HCT116 (cell line): Measurements from ENCODE around the gene BZW2. TPM values are rescaled to one million over a fixed set of nuclear protein-coding genes. Genes with fewer than 3 reads are reported as not detected.

Experiments
- ATAC-seq: fragments of 200-7000 bp; cut with Tn5 transposase; 2 replicates; pipeline ENCODE4 v1.9.1; 2020; ENCODE audit warnings: mild to moderate bottlenecking, moderate library complexity
- BruUV-seq: library from RNA; stranded (reverse); fragments of 400-500 nt; replicated peaks from 2 replicates; lab custom pipeline; 2021; lab: Mats Ljungman, UMichigan
- CTCF ChIA-PET: fragments of 300-600 bp; sonication (Branson Sonifier 250); formaldehyde crosslinking; loops from one replicate; lab custom pipeline; 2021; ENCODE audit warnings: antibody characterized with exemption; lab: Charles Lee
- POLR2A ChIA-PET: fragments of 300-600, 350-600 bp; sonication (Branson Sonifier 250); formaldehyde crosslinking; loops from one replicate; lab custom pipeline; 2021; ENCODE audit warnings: antibody characterized with exemption; lab: Charles Lee
- RAD21 ChIA-PET, 2 experiments: fragments of 300-600 bp; sonication (Branson Sonifier 250); formaldehyde crosslinking; loops; one replicate each; lab custom pipeline; 2023; ENCODE audit warnings: low total read pairs in 2 of 2; ENCODE audit not compliant: uncharacterized antibody in 2 of 2, unreplicated experiment in 2 of 2, low non-redundant PET in 1 of 2; lab: Charles Lee
- DNase-seq: peaks from one replicate; pipeline ENCODE4 v3.0.0-alpha.2; 2010; ENCODE audit warnings: low read depth, low spot score
- H2AFZ ChIP-seq: fragments of 200-600 bp; shearing (Covaris generic), sonication (generic); 2 replicates; pipeline ENCODE4 v1.6.1; 2017; ENCODE audit warnings: low read depth, mixed run types, mixed read lengths, antibody characterized with exemption, low read length; ENCODE audit not compliant: poor library complexity, severe bottlenecking
- H3K27ac ChIP-seq: 2 replicates; pipeline ENCODE4 v1.5.1; 2012; ENCODE audit warnings: low read depth, low read length
- H3K27me3 ChIP-seq: fragments of 200-600 bp; sonication (generic); 2 replicates; pipeline ENCODE4 v1.6.1; 2016; ENCODE audit warnings: mixed run types, low read length, mixed read lengths; ENCODE audit not compliant: insufficient read depth
- H3K36me3 ChIP-seq, 2 experiments: fragments of 200-500 bp in 1 of 2; fragments of 200-600 bp in 1 of 2; sonication (Bioruptor generic) in 1 of 2; sonication (generic) in 1 of 2; 2 replicates each; pipeline versions ENCODE4 v1.5.1 to v1.6.1; 2014 to 2016; ENCODE audit warnings: low read length in 2 of 2, inconsistent platforms in 1 of 2, mixed read lengths in 1 of 2, mixed run types in 1 of 2; ENCODE audit not compliant: insufficient read depth in 2 of 2, control insufficient read depth in 1 of 2
- H3K4me1 ChIP-seq, 2 experiments: fragments of 200-600 bp in 1 of 2; sonication (generic) in 1 of 2; 2 replicates each; pipeline versions ENCODE4 v1.5.1 to v1.6.1; 2012 to 2017; ENCODE audit warnings: low read length in 2 of 2, inconsistent platforms in 1 of 2, mild to moderate bottlenecking in 1 of 2, mixed read lengths in 1 of 2, mixed run types in 1 of 2, moderate library complexity in 1 of 2; ENCODE audit not compliant: insufficient read depth in 2 of 2, control insufficient read depth in 1 of 2
- H3K4me2 ChIP-seq: fragments of 200-600 bp; sonication (generic); 2 replicates; pipeline ENCODE4 v1.6.1; 2017; ENCODE audit warnings: mixed run types, low read length, mixed read lengths
- H3K4me3 ChIP-seq, 2 experiments: fragments of 200-600 bp in 1 of 2; sonication (generic) in 1 of 2; replicated peaks in 1 of 2; 2 replicates each; pipeline ENCODE4 v1.5.1; 2011 to 2016; ENCODE audit warnings: low read length in 2 of 2, control low read depth in 1 of 2, low read depth in 1 of 2, mild to moderate bottlenecking in 1 of 2, mixed read lengths in 1 of 2, mixed run types in 1 of 2
- H3K79me2 ChIP-seq: fragments of 200-600 bp; sonication (generic); 2 replicates; pipeline ENCODE4 v1.6.1; 2017; ENCODE audit warnings: mild to moderate bottlenecking, mixed run types, low read length, moderate library complexity, mixed read lengths; ENCODE audit not compliant: insufficient read depth
- H3K9ac ChIP-seq: fragments of 200-600 bp; sonication (generic); 2 replicates; pipeline ENCODE4 v1.6.1; 2016; ENCODE audit warnings: low read length, mixed read lengths
- H3K9me2 ChIP-seq: fragments of 200-600 bp; sonication (generic), shearing (Covaris generic); 2 replicates; pipeline ENCODE4 v1.6.1; 2017; ENCODE audit warnings: mixed run types, mild to moderate bottlenecking, moderate library complexity; ENCODE audit not compliant: insufficient read depth
- H3K9me3 ChIP-seq, 2 experiments: fragments of 200-500 bp in 1 of 2; fragments of 200-600 bp in 1 of 2; sonication (Bioruptor generic) in 1 of 2; sonication (generic) in 1 of 2; 2 replicates each; pipeline ENCODE4 v1.6.1; 2014 to 2017; ENCODE audit warnings: low read length in 2 of 2, mixed read lengths in 2 of 2, inconsistent platforms in 1 of 2, low read depth in 1 of 2, mild to moderate bottlenecking in 1 of 2, mixed run types in 1 of 2, moderate library complexity in 1 of 2; ENCODE audit not compliant: control insufficient read depth in 1 of 2, insufficient read depth in 1 of 2
- H4K20me1 ChIP-seq: fragments of 200-600 bp; sonication (generic), shearing (Covaris generic); 2 replicates; pipeline ENCODE4 v1.6.1; 2017; ENCODE audit warnings: mixed run types, mild to moderate bottlenecking, moderate library complexity; ENCODE audit not compliant: insufficient read depth
- CBX3 ChIP-seq: IDR thresholded peaks from 2 replicates; pipeline ENCODE4 v1.6.1; 2012; ENCODE audit warnings: low read depth
- ELF1 ChIP-seq: IDR thresholded peaks from 2 replicates; pipeline ENCODE4 v1.6.1; 2012; ENCODE audit warnings: low read depth, borderline replicate concordance
- JUND ChIP-seq: IDR thresholded peaks from 2 replicates; pipeline ENCODE4 v1.6.1; 2012
- TCF7L2 ChIP-seq: IDR thresholded peaks from 2 replicates; pipeline ENCODE4 v1.7.0; 2011; ENCODE audit warnings: borderline replicate concordance, inconsistent platforms; ENCODE audit not compliant: insufficient read depth, insufficient read length; ENCODE audit errors: extremely low read depth
- YY1 ChIP-seq: IDR thresholded peaks from 2 replicates; pipeline ENCODE4 v1.6.1; 2011; ENCODE audit warnings: low read length, low read depth, moderate library complexity, mild to moderate bottlenecking; ENCODE audit not compliant: insufficient replicate concordance; ENCODE audit errors: extremely low read depth
- ZFX ChIP-seq: fragments of 450-650 bp; IDR thresholded peaks from 2 replicates; pipeline ENCODE4 v1.6.1; 2017
- intact Hi-C: fragments of 100-400 bp; cut with micrococcal nuclease; formaldehyde crosslinking; loops from 2 replicates; pipeline ENCODE4 v1.10.0; 2022
- total RNA-seq: library from RNA; stranded (reverse); gene quantifications from one replicate; pipeline ENCODE4 v1.2.1, GENCODE V29; 2021; ENCODE audit not compliant: unreplicated experiment
- TF ChIP-seq, protein P1 (sequence below): IDR thresholded peaks from 2 replicates; pipeline ENCODE4 v1.6.1; 2012
- TF ChIP-seq, protein P2 (sequence below): IDR thresholded peaks from 2 replicates; pipeline ENCODE4 v1.6.1; 2012; ENCODE audit warnings: low read depth
- TF ChIP-seq, protein P3 (sequence below): IDR thresholded peaks from 2 replicates; pipeline ENCODE4 v1.6.1; 2011; ENCODE audit warnings: mild to moderate bottlenecking, low read length, moderate library complexity; ENCODE audit not compliant: insufficient replicate concordance; ENCODE audit errors: extremely low read depth
- TF ChIP-seq, protein P4 (sequence below): IDR thresholded peaks from 2 replicates; pipeline ENCODE4 v1.6.1; 2012

The BZW2 gene
- total RNA-seq, 1 experiment from 2014 or later, result 119 TPM

DNA sequence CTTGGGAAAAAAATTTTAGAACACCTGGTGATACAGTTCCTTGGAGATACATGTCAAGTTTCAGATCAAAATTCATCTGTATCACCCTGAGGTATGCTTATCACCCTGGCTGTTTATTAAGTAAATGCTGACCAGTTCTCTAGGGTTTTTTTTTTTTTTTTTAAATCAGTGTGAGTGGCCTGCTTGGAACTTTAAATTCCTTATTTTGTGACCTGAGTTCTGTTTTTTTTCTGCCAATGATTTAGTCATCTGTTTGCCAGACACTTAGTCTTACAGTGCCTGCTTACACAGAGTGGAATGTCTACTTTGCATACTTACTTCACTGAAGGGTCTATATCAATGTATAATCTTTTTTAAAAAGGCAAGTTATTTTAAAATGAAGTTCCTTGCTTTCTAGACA is 109.4 kb downstream of the BZW2 start:
- no peak for TF ChIP-seq JUND
- TF ChIP-seq, protein P1, sequence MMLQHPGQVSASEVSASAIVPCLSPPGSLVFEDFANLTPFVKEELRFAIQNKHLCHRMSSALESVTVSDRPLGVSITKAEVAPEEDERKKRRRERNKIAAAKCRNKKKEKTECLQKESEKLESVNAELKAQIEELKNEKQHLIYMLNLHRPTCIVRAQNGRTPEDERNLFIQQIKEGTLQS, result no peak
- TF ChIP-seq, protein P2, sequence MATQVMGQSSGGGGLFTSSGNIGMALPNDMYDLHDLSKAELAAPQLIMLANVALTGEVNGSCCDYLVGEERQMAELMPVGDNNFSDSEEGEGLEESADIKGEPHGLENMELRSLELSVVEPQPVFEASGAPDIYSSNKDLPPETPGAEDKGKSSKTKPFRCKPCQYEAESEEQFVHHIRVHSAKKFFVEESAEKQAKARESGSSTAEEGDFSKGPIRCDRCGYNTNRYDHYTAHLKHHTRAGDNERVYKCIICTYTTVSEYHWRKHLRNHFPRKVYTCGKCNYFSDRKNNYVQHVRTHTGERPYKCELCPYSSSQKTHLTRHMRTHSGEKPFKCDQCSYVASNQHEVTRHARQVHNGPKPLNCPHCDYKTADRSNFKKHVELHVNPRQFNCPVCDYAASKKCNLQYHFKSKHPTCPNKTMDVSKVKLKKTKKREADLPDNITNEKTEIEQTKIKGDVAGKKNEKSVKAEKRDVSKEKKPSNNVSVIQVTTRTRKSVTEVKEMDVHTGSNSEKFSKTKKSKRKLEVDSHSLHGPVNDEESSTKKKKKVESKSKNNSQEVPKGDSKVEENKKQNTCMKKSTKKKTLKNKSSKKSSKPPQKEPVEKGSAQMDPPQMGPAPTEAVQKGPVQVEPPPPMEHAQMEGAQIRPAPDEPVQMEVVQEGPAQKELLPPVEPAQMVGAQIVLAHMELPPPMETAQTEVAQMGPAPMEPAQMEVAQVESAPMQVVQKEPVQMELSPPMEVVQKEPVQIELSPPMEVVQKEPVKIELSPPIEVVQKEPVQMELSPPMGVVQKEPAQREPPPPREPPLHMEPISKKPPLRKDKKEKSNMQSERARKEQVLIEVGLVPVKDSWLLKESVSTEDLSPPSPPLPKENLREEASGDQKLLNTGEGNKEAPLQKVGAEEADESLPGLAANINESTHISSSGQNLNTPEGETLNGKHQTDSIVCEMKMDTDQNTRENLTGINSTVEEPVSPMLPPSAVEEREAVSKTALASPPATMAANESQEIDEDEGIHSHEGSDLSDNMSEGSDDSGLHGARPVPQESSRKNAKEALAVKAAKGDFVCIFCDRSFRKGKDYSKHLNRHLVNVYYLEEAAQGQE, result no peak
- no peak for TF ChIP-seq YY1
- TF ChIP-seq CBX3, result no peak
- TF ChIP-seq, protein P3, sequence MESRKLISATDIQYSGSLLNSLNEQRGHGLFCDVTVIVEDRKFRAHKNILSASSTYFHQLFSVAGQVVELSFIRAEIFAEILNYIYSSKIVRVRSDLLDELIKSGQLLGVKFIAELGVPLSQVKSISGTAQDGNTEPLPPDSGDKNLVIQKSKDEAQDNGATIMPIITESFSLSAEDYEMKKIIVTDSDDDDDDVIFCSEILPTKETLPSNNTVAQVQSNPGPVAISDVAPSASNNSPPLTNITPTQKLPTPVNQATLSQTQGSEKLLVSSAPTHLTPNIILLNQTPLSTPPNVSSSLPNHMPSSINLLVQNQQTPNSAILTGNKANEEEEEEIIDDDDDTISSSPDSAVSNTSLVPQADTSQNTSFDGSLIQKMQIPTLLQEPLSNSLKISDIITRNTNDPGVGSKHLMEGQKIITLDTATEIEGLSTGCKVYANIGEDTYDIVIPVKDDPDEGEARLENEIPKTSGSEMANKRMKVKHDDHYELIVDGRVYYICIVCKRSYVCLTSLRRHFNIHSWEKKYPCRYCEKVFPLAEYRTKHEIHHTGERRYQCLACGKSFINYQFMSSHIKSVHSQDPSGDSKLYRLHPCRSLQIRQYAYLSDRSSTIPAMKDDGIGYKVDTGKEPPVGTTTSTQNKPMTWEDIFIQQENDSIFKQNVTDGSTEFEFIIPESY, result no peak
- TF ChIP-seq ZFX, result no peak
- TF ChIP-seq, protein P4, sequence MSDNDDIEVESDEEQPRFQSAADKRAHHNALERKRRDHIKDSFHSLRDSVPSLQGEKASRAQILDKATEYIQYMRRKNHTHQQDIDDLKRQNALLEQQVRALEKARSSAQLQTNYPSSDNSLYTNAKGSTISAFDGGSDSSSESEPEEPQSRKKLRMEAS, result no peak
- no peak for TF ChIP-seq ELF1
- no peak for TF ChIP-seq TCF7L2
- ChIA-PET POLR2A (no interaction called here), CTCF (no interaction called here), RAD21 (no interaction called here)
- DNase-seq (no peak), ATAC-seq (no peak)
- Histone ChIP-seq H3K4me1 (peaks cover 8 to 15% of the 10 kb centered on the region in 2 experiments; a peak in 3 of 4 replicates), H3K27me3 (no peaks in the 10 kb centered on the region), H3K27ac (no peak overlapping the region), H3K79me2 (0 out of 2 replicates have a peak, but pooled peaks cover 7% of the 10 kb centered on the region), H2AFZ (no peak overlapping the region), H3K4me3 (no peak overlapping the region), H3K36me3 (no peaks in the 10 kb centered on the region), H4K20me1 (no peaks in the 10 kb centered on the region), H3K9ac (0 out of 2 replicates have a peak overlapping the region, but pooled peaks have one; percentile 64), H3K9me3 (no peaks in the 10 kb centered on the region), H3K4me2 (no peak overlapping the region), H3K9me2 (no peaks in the 10 kb centered on the region)
- no TSS peak for BruUV-seq
- intact Hi-C loops, result no loop called here

Other genes with a start within 250 kb of the BZW2 start
- 1.6 TPM for gene CRPPA, start 224.6 kb upstream of the BZW2 start, total RNA-seq
- 0.20 TPM for gene SOSTDC1, start 180.4 kb upstream of the BZW2 start, total RNA-seq
- not detected for gene LRRC72, start 119.4 kb upstream of the BZW2 start, total RNA-seq
- 24.9 TPM for gene ANKMY2, start 427 bp upstream of the BZW2 start, total RNA-seq
- gene TSPAN13, start 107.6 kb downstream of the BZW2 start, total RNA-seq, result 18.5 TPM
- 0.93 TPM for gene AGR2, start 158.8 kb downstream of the BZW2 start, total RNA-seq
- not detected for gene AGR3, start 235.8 kb downstream of the BZW2 start, total RNA-seq